HEK293T (cell line): ENCODE measurements around the gene EGLN3.

Source experiments
- CTCF ChIA-PET: fragments of 350-600 bp; formaldehyde crosslinking; extraction: SDS; loops from one replicate; lab custom pipeline; 2021; ENCODE audit warnings: antibody characterized with exemption, inconsistent platforms; lab: Yijun Ruan, JAX
- POLR2A ChIA-PET: fragments of 350-600 bp; formaldehyde crosslinking; extraction: SDS; loops from one replicate; lab custom pipeline; 2020; ENCODE audit warnings: antibody characterized with exemption, inconsistent platforms; lab: Yijun Ruan, JAX
- DNase-seq: peaks from one replicate; pipeline ENCODE4 v3.0.0; 2012; ENCODE audit warnings: mixed read lengths; ENCODE audit errors: extremely low spot score
- ARNT ChIP-seq: fragments of 450-650 bp; IDR thresholded peaks from 2 replicates; pipeline ENCODE4 v1.6.1; 2017; ENCODE audit warnings: mild to moderate bottlenecking
- BHLHE40 ChIP-seq: fragments of 450-650 bp; IDR thresholded peaks from 2 replicates; pipeline ENCODE4 v1.6.1; 2016; ENCODE audit warnings: mild to moderate bottlenecking, moderate library complexity, borderline replicate concordance
- CTBP1 ChIP-seq: fragments of 450-650 bp; IDR thresholded peaks from 2 replicates; pipeline ENCODE4 v1.6.1; 2016; ENCODE audit warnings: borderline replicate concordance
- ELF4 ChIP-seq: fragments of 450-650 bp; IDR thresholded peaks from 2 replicates; pipeline ENCODE4 v1.6.1; 2017; ENCODE audit warnings: antibody characterized with exemption
- FOXA1 ChIP-seq: fragments of 450-650 bp; IDR thresholded peaks from 2 replicates; pipeline ENCODE4 v1.6.1; 2016; ENCODE audit warnings: mild to moderate bottlenecking
- FOXK2 ChIP-seq: fragments of 450-650 bp; IDR thresholded peaks from 2 replicates; pipeline ENCODE4 v1.6.1; 2016; ENCODE audit warnings: mild to moderate bottlenecking
- FOXM1 ChIP-seq: fragments of 450-650 bp; IDR thresholded peaks from 2 replicates; pipeline ENCODE4 v1.6.1; 2017; ENCODE audit warnings: mild to moderate bottlenecking, borderline replicate concordance
- HDGF ChIP-seq: fragments of 450-650 bp; IDR thresholded peaks from 2 replicates; pipeline ENCODE4 v1.6.1; 2017; ENCODE audit warnings: antibody characterized with exemption, borderline replicate concordance
- L3MBTL2 ChIP-seq: fragments of 450-650 bp; conservative IDR thresholded peaks from 2 replicates; pipeline ENCODE4 v1.6.1; 2016; ENCODE audit warnings: mild to moderate bottlenecking
- LEF1 ChIP-seq: fragments of 450-650 bp; IDR thresholded peaks from 2 replicates; pipeline ENCODE4 v1.6.1; 2017; ENCODE audit warnings: mild to moderate bottlenecking, borderline replicate concordance
- NFRKB ChIP-seq: fragments of 450-650 bp; IDR thresholded peaks from 2 replicates; pipeline ENCODE4 v1.6.1; 2016; ENCODE audit warnings: mild to moderate bottlenecking, moderate library complexity
- PKNOX1 ChIP-seq: fragments of 450-650 bp; IDR thresholded peaks from 2 replicates; pipeline ENCODE4 v1.6.1; 2016
- SP1 ChIP-seq: fragments of 450-650 bp; IDR thresholded peaks from 2 replicates; pipeline ENCODE4 v1.6.1; 2017
- SUZ12 ChIP-seq: fragments of 450-650 bp; IDR thresholded peaks from 2 replicates; pipeline ENCODE4 v1.6.1; 2016; ENCODE audit warnings: mild to moderate bottlenecking
- TARDBP ChIP-seq: fragments of 450-650 bp; IDR thresholded peaks from 2 replicates; pipeline ENCODE4 v1.6.1; 2016
- ZNF384 ChIP-seq: fragments of 450-650 bp; IDR thresholded peaks from 2 replicates; pipeline ENCODE4 v1.6.1; 2016

The EGLN3 gene

GRCh38 chr14:33948145-33948868 is 2.6 kb downstream of the EGLN3 start:
- CTCF ChIA-PET = no interaction called here
- DNase-seq = no peak
- POLR2A ChIA-PET = interaction anchor here (0.6 kb wide), 1 partner anchor 526 kb away, joined by 3 read pairs; no protein-coding TSS in a partner anchor
- TF ChIP-seq TARDBP = no peak
- no peak for TF ChIP-seq SP1
- TF ChIP-seq FOXA1 = no peak
- TF ChIP-seq CTBP1 = no peak
- no peak for TF ChIP-seq ELF4
- TF ChIP-seq ARNT = no peak
- no peak for TF ChIP-seq HDGF
- no peak for TF ChIP-seq SUZ12
- no peak for TF ChIP-seq LEF1
- no peak for TF ChIP-seq ZNF384
- no peak for TF ChIP-seq FOXM1
- no peak for TF ChIP-seq NFRKB
- TF ChIP-seq FOXK2 = no peak
- TF ChIP-seq PKNOX1 = no peak

GRCh38 chr14:33946679-33947476 is 4.0 kb downstream of the EGLN3 start:
- DNase-seq = no peak
- ChIA-PET CTCF (interaction anchor here (0.7 kb wide), 2 partner anchors 152 to 171 kb away, joined by 3 read pairs; no protein-coding TSS in a partner anchor), POLR2A (no interaction called here)
- TF ChIP-seq ELF4 (no peak), L3MBTL2 (no peak), LEF1 (no peak), TARDBP (no peak), SP1 (no peak), CTBP1 (no peak), FOXM1 (no peak), ZNF384 (no peak), ARNT (no peak), BHLHE40 (no peak), SUZ12 (no peak)

- DNase-seq = no peak
- TF ChIP-seq NFRKB = no peak
- TF ChIP-seq FOXM1 = no peak
- TF ChIP-seq LEF1 = no peak
- no peak for TF ChIP-seq SUZ12
- no peak for TF ChIP-seq ZNF384
- TF ChIP-seq ARNT = no peak
- TF ChIP-seq L3MBTL2 = no peak
- no peak for TF ChIP-seq CTBP1
- no peak for TF ChIP-seq PKNOX1
- no peak for TF ChIP-seq ELF4
- POLR2A ChIA-PET = no interaction called here
- CTCF ChIA-PET = no interaction called here
Observed at GRCh38 chr14:33945210-33946088, 5.4 kb downstream of the EGLN3 start.

GRCh38 chr14:33943096-33943883 is 7.6 kb downstream of the EGLN3 start:
- CTCF ChIA-PET = no interaction called here
- DNase-seq = no peak
- POLR2A ChIA-PET = interaction anchor here (1.2 kb wide), 1 partner anchor 117 kb away, joined by 3 read pairs; no protein-coding TSS in a partner anchor
- TF ChIP-seq FOXK2 (no peak), ZNF384 (no peak), ELF4 (no peak), TARDBP (no peak), SP1 (no peak), BHLHE40 (no peak), FOXM1 (no peak), NFRKB (no peak), HDGF (no peak), L3MBTL2 (no peak), ARNT (no peak), PKNOX1 (no peak), FOXA1 (no peak), LEF1 (no peak), CTBP1 (no peak)

- POLR2A ChIA-PET = interaction anchor here (0.7 kb wide), 1 partner anchor 8 kb away, joined by 4 read pairs; no protein-coding TSS in a partner anchor
- no peak for DNase-seq
- TF ChIP-seq CTBP1 = no peak
- TF ChIP-seq LEF1 = no peak
- TF ChIP-seq FOXK2 = no peak
- no peak for TF ChIP-seq ARNT
- no peak for TF ChIP-seq ELF4
- no peak for TF ChIP-seq ZNF384
- TF ChIP-seq NFRKB = no peak
- TF ChIP-seq FOXA1 = no peak
- no peak for TF ChIP-seq PKNOX1
- no peak for TF ChIP-seq SP1
- TF ChIP-seq L3MBTL2 = no peak
- TF ChIP-seq HDGF = no peak
- no peak for TF ChIP-seq TARDBP
- TF ChIP-seq BHLHE40 = no peak
- TF ChIP-seq SUZ12 = no peak
- TF ChIP-seq FOXM1 = no peak
- CTCF ChIA-PET = no interaction called here
Observed at GRCh38 chr14:33941718-33942117, 9.2 kb downstream of the EGLN3 start.
